Effector memory CD4-positive, alpha-beta T cell (primary cell): Measurements from ENCODE around the gene GBGT1.

Experiments
- DNase-seq, 3 donors: peaks; one replicate each; pipeline ENCODE4 v3.0.0-alpha.2; 2020
- H3K27ac ChIP-seq: 2 replicates; pipeline ENCODE4 v1.7.0; 2013; ENCODE audit warnings: mild to moderate bottlenecking, low read length, moderate library complexity; ENCODE audit not compliant: insufficient read depth, poor library complexity, severe bottlenecking
- H3K27me3 ChIP-seq: replicated peaks from 2 replicates; pipeline ENCODE4 v1.7.0; 2013; ENCODE audit warnings: mild to moderate bottlenecking, low read length; ENCODE audit not compliant: insufficient read depth, control insufficient read depth, poor library complexity, severe bottlenecking
- H3K36me3 ChIP-seq: 2 replicates; pipeline ENCODE4 v1.7.0; 2013; ENCODE audit warnings: mild to moderate bottlenecking, low read length, moderate library complexity; ENCODE audit not compliant: control insufficient read depth, insufficient read depth
- H3K4me1 ChIP-seq: 2 replicates; pipeline ENCODE4 v1.7.0; 2013; ENCODE audit warnings: low read length, mild to moderate bottlenecking; ENCODE audit not compliant: control insufficient read depth, insufficient read depth, poor library complexity, severe bottlenecking
- H3K4me3 ChIP-seq: 2 replicates; pipeline ENCODE4 v1.7.0; 2013; ENCODE audit warnings: low read length, low read depth, mild to moderate bottlenecking; ENCODE audit not compliant: insufficient read depth, poor library complexity, severe bottlenecking
- H3K9me3 ChIP-seq: 2 replicates; pipeline ENCODE4 v1.7.0; 2013; ENCODE audit warnings: mild to moderate bottlenecking, low read length, moderate library complexity; ENCODE audit not compliant: control insufficient read depth

The GBGT1 gene

GRCh38 chr9:133144904-133145851 lies 18.5 kb downstream of the GBGT1 start:
- DNase-seq = no peak
- H3K4me3 ChIP-seq = no peak overlapping the region
- H3K27me3 ChIP-seq = no peaks in the 10 kb centered on the region
- peak overlapping the region; percentile 98 for H3K27ac ChIP-seq
- no peaks in the 10 kb centered on the region for H3K9me3 ChIP-seq
- peaks cover 8% of the 10 kb centered on the region for H3K36me3 ChIP-seq
- peaks cover 73% of the 10 kb centered on the region for H3K4me1 ChIP-seq

GRCh38 chr9:133144142-133144903 lies 19.4 kb downstream of the GBGT1 start:
- Histone ChIP-seq H3K27me3 (no peaks in the 10 kb centered on the region), H3K9me3 (no peaks in the 10 kb centered on the region), H3K36me3 (peaks cover 8% of the 10 kb centered on the region), H3K4me1 (peaks cover 76% of the 10 kb centered on the region), H3K4me3 (peak overlapping the region; percentile 39), H3K27ac (peak overlapping the region; percentile 98)
- DNase-seq = peak; percentile 91 to 93 (median 92)

GRCh38 chr9:133143639-133144141 lies 20.0 kb downstream of the GBGT1 start:
- peak overlapping the region; percentile 98 for H3K27ac ChIP-seq
- H3K36me3 ChIP-seq = peaks cover 8% of the 10 kb centered on the region
- H3K4me3 ChIP-seq = peak overlapping the region; percentile 39
- peaks cover 76% of the 10 kb centered on the region for H3K4me1 ChIP-seq
- no peaks in the 10 kb centered on the region for H3K9me3 ChIP-seq
- no peak for DNase-seq
- no peaks in the 10 kb centered on the region for H3K27me3 ChIP-seq

- Histone ChIP-seq H3K36me3 (peaks cover 8% of the 10 kb centered on the region), H3K4me1 (peaks cover 76% of the 10 kb centered on the region), H3K27me3 (no peaks in the 10 kb centered on the region), H3K4me3 (no peak overlapping the region), H3K27ac (peak overlapping the region; percentile 98), H3K9me3 (no peaks in the 10 kb centered on the region)
- DNase-seq = peak in 1 of 3 donors; percentile 44
Observed at GRCh38 chr9:133142684-133143622, 20.8 kb downstream of the GBGT1 start.

- DNase-seq = peak; percentile 83 to 85 (median 84)
- peaks cover 76% of the 10 kb centered on the region for H3K4me1 ChIP-seq
- peaks cover 8% of the 10 kb centered on the region for H3K36me3 ChIP-seq
- H3K4me3 ChIP-seq = peak overlapping the region; percentile 9
- no peaks in the 10 kb centered on the region for H3K27me3 ChIP-seq
- H3K9me3 ChIP-seq = no peaks in the 10 kb centered on the region
- H3K27ac ChIP-seq = peak overlapping the region; percentile 98
Observed at GRCh38 chr9:133141833-133142595, 21.7 kb downstream of the GBGT1 start.

GRCh38 chr9:133140606-133141005 lies 23.1 kb downstream of the GBGT1 start:
- H3K9me3 ChIP-seq = no peaks in the 10 kb centered on the region
- DNase-seq = no peak
- peaks cover 4% of the 10 kb centered on the region for H3K36me3 ChIP-seq
- H3K27me3 ChIP-seq = no peaks in the 10 kb centered on the region
- H3K27ac ChIP-seq = peak overlapping the region; percentile 98
- H3K4me1 ChIP-seq = peaks cover 77% of the 10 kb centered on the region
- H3K4me3 ChIP-seq = no peak overlapping the region

GRCh38 chr9:133140174-133140505 lies 23.6 kb downstream of the GBGT1 start:
- Histone ChIP-seq H3K27ac (peak overlapping the region; percentile 98), H3K27me3 (no peaks in the 10 kb centered on the region), H3K36me3 (no peaks in the 10 kb centered on the region), H3K4me1 (peaks cover 79% of the 10 kb centered on the region), H3K4me3 (no peak overlapping the region), H3K9me3 (no peaks in the 10 kb centered on the region)
- no peak for DNase-seq

- Histone ChIP-seq H3K9me3 (no peaks in the 10 kb centered on the region), H3K4me3 (no peak overlapping the region), H3K36me3 (no peaks in the 10 kb centered on the region), H3K4me1 (peaks cover 79% of the 10 kb centered on the region), H3K27ac (peak overlapping the region; percentile 98), H3K27me3 (no peaks in the 10 kb centered on the region)
- no peak for DNase-seq
Observed at GRCh38 chr9:133139246-133140173, 24.2 kb downstream of the GBGT1 start.
